Thyroid gland (tissue), 4 donors: ENCODE data around the gene MAPT. TPM values are rescaled to one million over a fixed set of nuclear protein-coding genes. Genes with fewer than 3 reads are reported as not detected.

Source experiments
- DNase-seq, 2 donors: peaks; one replicate each; pipeline ENCODE4 v3.0.0-alpha.2; 2019
- H3K27ac ChIP-seq, 3 donors: fragments of 200-600 bp; sonication (generic); 1 replicate in 2 of 3; 2 replicates in 1 of 3; pipeline ENCODE4 v1.5.1; 2016 to 2019; ENCODE audit warnings: mild to moderate bottlenecking in 1 of 3, moderate library complexity in 1 of 3
- H3K27me3 ChIP-seq: fragments of 200-600 bp; sonication (generic); one replicate; pipeline ENCODE4 v1.5.1; 2019
- H3K36me3 ChIP-seq, 2 donors: fragments of 200-600 bp; sonication (generic); one replicate each; pipeline ENCODE4 v1.5.1; 2016 to 2019
- H3K4me1 ChIP-seq, 2 donors: fragments of 200-600 bp; sonication (generic); one replicate each; pipeline ENCODE4 v1.5.1; 2017 to 2019
- H3K4me3 ChIP-seq, 3 donors: fragments of 200-600 bp; sonication (generic); replicated peaks in 1 of 3; 1 replicate in 2 of 3; 2 replicates in 1 of 3; pipeline ENCODE4 v1.5.1; 2016; ENCODE audit warnings: mild to moderate bottlenecking in 1 of 3
- H3K9me3 ChIP-seq: fragments of 200-600 bp; sonication (generic); one replicate; pipeline ENCODE4 v1.5.1; 2017
- POLR2A ChIP-seq, 2 donors: fragments of 450-650 bp; IDR thresholded peaks; one replicate each; pipeline ENCODE4 v1.6.1; 2017; ENCODE audit warnings: antibody characterized with exemption in 2 of 2, mild to moderate bottlenecking in 2 of 2, moderate library complexity in 1 of 2
- WGBS, 2 donors: methylation state at CpG; one replicate each; pipeline ENCODE4 v1.1.5; 2017; 5-methylcytosine and 5-hydroxymethylcytosine counted together
- intact Hi-C: fragments of 100-400 bp; cut with DNase I; formaldehyde crosslinking; loops from one replicate; pipeline ENCODE4 v1.15.1; 2023
- total RNA-seq, 4 donors: library from RNA; depleted of rRNA; stranded (reverse); fragments of >200 nt; gene quantifications; one replicate each; pipeline ENCODE4 v1.2.3, GENCODE V29; 2016
- TF ChIP-seq, protein P1 (sequence below), 6 experiments: fragments of 200-600 bp in 3 of 6; fragments of 450-650 bp in 3 of 6; sonication (generic) in 3 of 6; IDR thresholded peaks; one replicate each; pipeline ENCODE4 v1.5.1; 2016 to 2019; ENCODE audit warnings: antibody characterized with exemption in 6 of 6, mild to moderate bottlenecking in 2 of 6, inconsistent platforms in 1 of 6, moderate library complexity in 1 of 6

MAPT gene
- total RNA-seq, 4 donors from 2014 or later = 0.54 to 1.8 (median 0.92) TPM

DNA sequence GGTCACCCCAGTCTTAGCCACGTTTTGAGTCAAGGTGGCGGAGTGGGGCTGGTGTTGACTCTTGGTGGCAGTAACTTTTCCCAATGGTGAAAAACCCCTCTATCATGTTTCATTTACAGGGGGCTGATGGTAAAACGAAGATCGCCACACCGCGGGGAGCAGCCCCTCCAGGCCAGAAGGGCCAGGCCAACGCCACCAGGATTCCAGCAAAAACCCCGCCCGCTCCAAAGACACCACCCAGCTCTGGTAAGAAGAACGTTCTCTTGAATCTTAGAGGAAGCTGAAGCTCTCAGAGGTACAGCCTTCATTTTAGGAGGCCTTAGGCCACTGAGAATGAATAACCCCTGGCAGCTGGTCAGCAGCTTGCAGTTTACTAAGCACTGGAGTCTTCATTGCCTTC, 97.0 kb downstream of the MAPT start:
- Histone ChIP-seq H3K9me3 (no peaks in the 10 kb centered on the region), H3K4me1 (no peaks in the 10 kb centered on the region), H3K4me3 (no peak overlapping the region), H3K27ac (no peak overlapping the region), H3K36me3 (no peaks in the 10 kb centered on the region), H3K27me3 (no peaks in the 10 kb centered on the region)
- WGBS, 2 donors = 81 to 88% methylated on average over 2 to 10 of the region's 10 CpGs
- DNase-seq = no peak
- no peak for TF ChIP-seq POLR2A (IDR thresholded peaks at IDR 0.05)
- TF ChIP-seq, protein P1, sequence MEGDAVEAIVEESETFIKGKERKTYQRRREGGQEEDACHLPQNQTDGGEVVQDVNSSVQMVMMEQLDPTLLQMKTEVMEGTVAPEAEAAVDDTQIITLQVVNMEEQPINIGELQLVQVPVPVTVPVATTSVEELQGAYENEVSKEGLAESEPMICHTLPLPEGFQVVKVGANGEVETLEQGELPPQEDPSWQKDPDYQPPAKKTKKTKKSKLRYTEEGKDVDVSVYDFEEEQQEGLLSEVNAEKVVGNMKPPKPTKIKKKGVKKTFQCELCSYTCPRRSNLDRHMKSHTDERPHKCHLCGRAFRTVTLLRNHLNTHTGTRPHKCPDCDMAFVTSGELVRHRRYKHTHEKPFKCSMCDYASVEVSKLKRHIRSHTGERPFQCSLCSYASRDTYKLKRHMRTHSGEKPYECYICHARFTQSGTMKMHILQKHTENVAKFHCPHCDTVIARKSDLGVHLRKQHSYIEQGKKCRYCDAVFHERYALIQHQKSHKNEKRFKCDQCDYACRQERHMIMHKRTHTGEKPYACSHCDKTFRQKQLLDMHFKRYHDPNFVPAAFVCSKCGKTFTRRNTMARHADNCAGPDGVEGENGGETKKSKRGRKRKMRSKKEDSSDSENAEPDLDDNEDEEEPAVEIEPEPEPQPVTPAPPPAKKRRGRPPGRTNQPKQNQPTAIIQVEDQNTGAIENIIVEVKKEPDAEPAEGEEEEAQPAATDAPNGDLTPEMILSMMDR (IDR thresholded peaks at IDR 0.05) = no peak
- intact Hi-C loops = no loop called here

DNA sequence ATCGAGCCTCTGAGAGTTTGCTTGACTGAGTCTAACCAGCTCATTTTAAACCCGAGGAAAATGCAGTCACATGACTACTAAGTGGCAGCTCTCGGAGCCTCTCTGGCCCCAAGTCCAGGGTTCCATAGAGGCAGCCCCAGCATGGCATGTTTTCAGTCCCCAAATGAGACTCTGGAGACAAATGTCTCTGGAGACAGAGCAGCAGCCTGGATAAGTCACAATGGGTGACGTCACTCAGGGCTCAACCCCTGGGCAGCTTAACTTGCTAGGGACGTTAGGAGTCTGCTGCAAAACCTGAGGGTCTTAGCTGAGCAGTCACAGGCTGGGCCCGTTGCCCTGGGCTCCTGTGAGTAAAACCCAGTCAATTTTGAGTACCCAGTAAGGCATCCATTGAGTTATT, 97.8 kb downstream of the MAPT start:
- intact Hi-C loops = no loop called here
- Histone ChIP-seq H3K9me3 (no peaks in the 10 kb centered on the region), H3K36me3 (no peaks in the 10 kb centered on the region), H3K27ac (no peak overlapping the region), H3K4me3 (no peak overlapping the region), H3K27me3 (no peaks in the 10 kb centered on the region), H3K4me1 (no peaks in the 10 kb centered on the region)
- whole genome bisulfite sequencing, 2 donors = 62 to 65% methylated on average over 6 of the region's 6 CpGs
- no peak for DNase-seq
- TF ChIP-seq POLR2A (IDR thresholded peaks at IDR 0.05) = no peak
- TF ChIP-seq, protein P1 (IDR thresholded peaks at IDR 0.05) = no peak

DNA sequence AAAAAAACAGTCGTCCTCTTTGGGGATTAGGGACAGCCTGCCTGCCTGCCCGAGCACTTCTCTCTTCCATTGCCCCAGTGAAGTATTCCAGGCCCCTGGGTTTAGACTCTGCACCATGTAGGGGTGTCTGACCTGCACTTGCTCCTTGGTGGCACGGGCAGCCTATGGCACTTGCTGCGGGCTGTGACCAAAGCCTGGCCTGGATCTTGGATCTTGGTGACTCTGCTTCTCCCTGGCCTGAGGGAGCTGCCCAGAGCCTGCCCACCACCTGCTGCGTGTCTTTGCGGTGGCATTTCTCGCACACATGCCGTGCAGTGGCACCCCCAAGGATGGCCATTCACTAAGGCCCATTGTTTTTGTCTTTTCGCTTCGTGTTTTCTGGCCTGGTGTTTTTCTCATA, 98.5 kb downstream of the MAPT start:
- no peaks in the 10 kb centered on the region for H3K27me3 ChIP-seq
- 82% methylated on average over 10 of the region's 10 CpGs for WGBS, 2 donors
- DNase-seq = no peak
- H3K27ac ChIP-seq = no peak overlapping the region
- no peak for TF ChIP-seq POLR2A (IDR thresholded peaks at IDR 0.05)
- TF ChIP-seq, protein P1 (IDR thresholded peaks at IDR 0.05) = no peak
- H3K36me3 ChIP-seq = no peaks in the 10 kb centered on the region
- intact Hi-C loops = no loop called here
- H3K4me3 ChIP-seq = no peak overlapping the region
- H3K9me3 ChIP-seq = no peaks in the 10 kb centered on the region
- H3K4me1 ChIP-seq = no peaks in the 10 kb centered on the region

DNA sequence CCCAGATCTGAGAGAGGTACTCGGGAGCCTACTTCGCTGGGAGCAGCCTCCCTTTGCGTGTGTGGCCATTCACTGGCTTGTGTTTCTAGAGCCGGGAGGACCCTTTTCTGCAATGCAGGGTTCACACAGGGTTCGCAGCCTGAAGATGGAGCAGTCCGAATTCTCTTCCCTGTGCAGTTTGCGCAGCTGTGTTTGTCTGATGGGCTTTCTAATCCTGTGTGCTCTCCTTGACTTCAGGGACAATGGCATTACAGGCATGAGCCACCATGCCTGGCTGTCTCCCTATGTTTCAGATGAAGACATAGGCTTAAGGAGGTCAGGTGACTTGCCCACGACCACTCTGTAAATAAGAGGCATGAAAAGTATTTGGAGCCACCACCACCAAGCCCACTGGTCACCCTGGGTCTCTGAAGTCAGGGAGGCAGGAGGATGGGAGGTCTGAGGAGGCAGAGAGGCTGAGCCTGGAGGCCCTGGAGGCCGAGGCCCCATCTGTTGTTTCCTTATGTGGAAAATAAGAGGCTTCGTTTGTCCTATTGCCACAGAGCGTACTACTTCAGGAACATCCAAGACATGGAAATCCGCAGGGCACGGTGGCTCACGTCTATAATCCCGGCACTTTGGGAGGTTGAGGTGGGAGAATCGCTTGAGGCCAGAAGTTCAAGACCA, 99.7 kb downstream of the MAPT start:
- TF ChIP-seq POLR2A (IDR thresholded peaks at IDR 0.05) = no peak
- TF ChIP-seq, protein P1 (IDR thresholded peaks at IDR 0.05) = no peak
- H3K36me3 ChIP-seq = no peaks in the 10 kb centered on the region
- no peaks in the 10 kb centered on the region for H3K4me1 ChIP-seq
- no peaks in the 10 kb centered on the region for H3K27me3 ChIP-seq
- H3K9me3 ChIP-seq = no peaks in the 10 kb centered on the region
- WGBS, 2 donors = 87 to 88% methylated on average over 11 to 16 of the region's 16 CpGs
- no peak for DNase-seq
- no peak overlapping the region for H3K27ac ChIP-seq
- intact Hi-C loops = no loop called here
- H3K4me3 ChIP-seq = no peak overlapping the region

DNA sequence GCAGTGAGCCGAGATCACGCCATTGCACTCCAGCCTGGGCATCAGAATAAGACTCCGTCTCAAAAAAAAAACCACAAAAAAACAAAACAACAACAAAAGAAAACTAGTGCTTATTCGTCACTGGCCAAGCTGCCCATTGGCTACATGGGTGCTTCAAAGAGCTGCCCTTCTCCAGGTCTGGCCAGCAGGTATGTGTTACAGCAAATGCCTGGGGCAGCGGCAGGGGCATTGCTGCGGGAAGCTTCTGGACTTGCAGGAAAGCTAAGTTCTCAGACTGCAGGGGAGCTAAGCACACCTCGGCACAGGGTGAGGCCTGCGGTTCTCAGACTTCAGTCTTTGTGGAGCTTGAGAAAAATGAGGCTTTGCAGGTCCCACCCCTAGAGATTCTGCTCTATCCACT, 100.6 kb downstream of the MAPT start:
- TF ChIP-seq, protein P1 (IDR thresholded peaks at IDR 0.05) = no peak
- TF ChIP-seq POLR2A (IDR thresholded peaks at IDR 0.05) = no peak
- H3K9me3 ChIP-seq = no peaks in the 10 kb centered on the region
- no peaks in the 10 kb centered on the region for H3K4me1 ChIP-seq
- H3K27me3 ChIP-seq = no peaks in the 10 kb centered on the region
- WGBS, 2 donors = 88 to 90% methylated on average over 8 of the region's 8 CpGs
- H3K27ac ChIP-seq = no peak overlapping the region
- H3K4me3 ChIP-seq = no peak overlapping the region
- no peak for DNase-seq
- no peaks in the 10 kb centered on the region for H3K36me3 ChIP-seq
- intact Hi-C loops = no loop called here
